Measurements from ENCODE around the gene ARSG.

Gene ARSG

DNA sequence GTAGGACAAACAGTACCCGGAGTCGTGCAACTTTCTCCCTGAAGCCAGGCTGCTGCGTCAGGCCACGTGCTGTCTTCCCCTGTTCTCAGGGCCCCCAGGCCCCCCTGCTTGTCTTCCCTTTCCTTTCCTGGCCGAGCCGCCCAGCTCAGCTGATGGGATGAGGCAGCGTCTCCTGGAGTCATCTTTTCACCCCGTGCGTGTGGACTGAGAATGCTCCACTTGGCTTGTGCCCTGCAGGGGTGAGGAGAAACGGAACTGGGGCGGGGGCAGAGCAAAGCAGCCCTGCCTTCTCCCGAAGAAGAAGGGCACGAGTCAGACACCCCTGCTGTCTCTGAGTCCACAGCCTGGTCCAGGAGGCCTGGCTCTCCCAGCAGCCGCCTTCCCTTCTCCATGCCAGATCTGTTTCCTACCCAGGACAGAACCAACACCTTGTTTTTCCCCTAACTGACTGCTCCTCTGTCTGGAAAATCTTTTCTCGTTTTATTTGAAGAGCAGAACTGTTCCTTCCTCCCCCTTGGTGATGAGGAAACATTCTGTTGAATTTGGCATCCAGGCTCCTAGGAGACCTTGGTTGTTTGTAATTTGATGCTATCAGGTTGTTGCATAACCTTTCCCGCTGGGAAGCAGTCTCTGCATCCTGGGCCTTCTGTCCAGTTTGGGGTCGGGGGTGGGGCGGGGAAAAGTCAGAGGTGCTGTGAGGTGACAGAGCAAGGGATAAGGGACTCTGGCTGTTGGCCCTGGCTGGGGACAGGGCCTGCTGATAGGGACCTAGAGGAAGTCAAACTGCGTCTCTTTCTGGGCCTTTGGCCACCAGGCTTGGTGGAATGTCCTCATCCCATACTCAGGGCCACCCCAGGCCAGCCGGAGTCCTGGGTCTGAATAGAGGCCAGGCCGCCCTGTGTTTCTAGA is 87.2 kb downstream of the ARSG start:
- DNase-seq (ENCODE audit: low read depth): no peak

- DNase-seq (ENCODE audit: low read depth): no peak
Observed at GRCh38 chr17:68379177-68379510, 87.8 kb downstream of the ARSG start.

DNA sequence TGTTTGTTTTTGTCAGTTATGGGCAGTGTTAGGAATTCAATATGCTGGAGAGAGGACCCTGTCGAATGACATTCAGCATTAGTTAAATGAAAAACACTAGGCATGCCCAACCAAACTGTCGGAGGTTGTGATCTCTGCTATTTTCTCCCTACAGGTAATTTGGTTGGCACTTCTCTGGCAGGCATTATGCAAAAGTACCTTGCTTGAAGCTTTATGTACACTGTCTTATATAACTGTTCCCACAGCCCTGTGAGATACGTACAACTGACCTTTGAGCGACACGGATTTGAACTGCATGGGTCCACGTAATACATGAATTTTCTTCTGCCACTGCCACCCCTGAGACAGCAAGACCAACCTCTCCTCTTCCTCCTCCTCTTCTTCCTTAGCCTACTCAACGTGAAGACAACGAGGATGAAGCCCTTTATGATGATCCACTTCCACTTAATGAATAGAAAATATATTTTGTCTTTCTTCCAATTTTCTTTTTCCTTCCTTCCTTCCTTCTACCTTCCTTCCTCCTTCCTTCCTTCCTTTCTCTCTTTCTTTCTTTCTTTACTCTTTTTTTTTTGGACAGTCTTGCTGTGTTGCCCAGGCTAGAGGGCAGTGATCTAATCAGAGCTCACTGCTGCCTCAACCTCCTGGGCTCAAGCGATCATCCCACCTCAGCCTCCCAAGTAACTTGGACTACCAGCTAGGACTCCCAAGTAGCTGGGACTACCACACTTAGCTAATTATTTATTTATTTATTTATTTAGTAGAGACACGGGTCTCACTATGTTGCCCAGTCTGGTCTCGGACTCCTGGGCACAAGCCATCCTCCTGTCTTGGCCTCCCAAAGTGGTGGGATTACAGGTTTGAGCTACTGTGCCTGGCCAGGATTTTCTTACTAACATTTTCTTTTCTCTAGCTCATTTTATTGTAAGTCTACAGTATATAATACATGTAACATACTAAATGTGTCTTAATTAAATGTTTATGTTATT is 88.7 kb downstream of the ARSG start:
- no peak for DNase-seq (ENCODE audit: low read depth)

GRCh38 chr17:68381076-68381900 is 90.0 kb downstream of the ARSG start:
- DNase-seq (ENCODE audit: low read depth): peak; percentile 10

DNA sequence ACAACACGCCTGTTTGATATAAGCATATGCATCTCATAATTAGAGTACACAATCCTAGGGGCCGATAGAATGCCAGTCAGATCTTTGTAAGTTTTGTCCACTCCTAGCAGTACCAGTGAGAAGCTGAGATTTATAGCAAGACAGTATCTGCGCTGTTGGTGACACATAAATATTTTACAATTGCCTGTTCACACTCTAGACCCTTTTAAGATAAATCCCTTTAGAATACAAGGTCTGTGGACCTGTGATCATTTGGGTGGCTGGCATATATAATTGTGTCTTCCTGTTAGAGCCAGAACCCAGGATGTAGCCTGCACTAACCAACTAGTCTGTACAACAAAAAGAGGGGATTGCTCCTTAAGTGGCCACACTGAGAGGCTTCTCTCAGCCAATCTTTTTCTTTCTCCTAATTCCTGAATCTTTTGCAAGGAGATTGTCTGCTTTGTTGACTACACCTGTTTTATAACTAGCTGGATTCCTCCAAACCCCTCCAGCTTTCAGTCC is 91.3 kb downstream of the ARSG start:
- no peak for DNase-seq (ENCODE audit: low read depth)

- no peak for DNase-seq (ENCODE audit: low read depth)
Observed at GRCh38 chr17:68383120-68383442, 91.8 kb downstream of the ARSG start.

- DNase-seq (ENCODE audit: low read depth): no peak
Observed at GRCh38 chr17:68383443-68384321, 92.4 kb downstream of the ARSG start.

DNA sequence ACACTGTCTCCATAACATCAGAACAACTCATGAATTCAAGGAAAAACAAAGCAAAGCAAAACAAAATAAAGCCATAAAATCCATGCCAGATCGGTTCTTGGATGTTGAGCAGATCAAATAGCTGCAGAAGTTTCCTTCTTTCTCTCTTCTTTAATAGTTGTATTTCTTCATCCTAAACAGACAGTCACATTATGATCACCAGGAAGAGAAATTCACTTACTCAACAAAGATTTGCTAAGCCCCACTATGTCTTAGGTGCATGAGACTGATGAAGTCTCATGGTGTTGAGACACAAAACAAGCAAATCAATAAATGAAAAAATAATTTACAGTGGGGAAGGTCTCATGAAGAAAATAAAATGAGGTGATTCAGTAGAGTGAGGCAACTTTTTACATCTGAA is 93.2 kb downstream of the ARSG start:
- no peak for DNase-seq (ENCODE audit: low read depth)

DNA sequence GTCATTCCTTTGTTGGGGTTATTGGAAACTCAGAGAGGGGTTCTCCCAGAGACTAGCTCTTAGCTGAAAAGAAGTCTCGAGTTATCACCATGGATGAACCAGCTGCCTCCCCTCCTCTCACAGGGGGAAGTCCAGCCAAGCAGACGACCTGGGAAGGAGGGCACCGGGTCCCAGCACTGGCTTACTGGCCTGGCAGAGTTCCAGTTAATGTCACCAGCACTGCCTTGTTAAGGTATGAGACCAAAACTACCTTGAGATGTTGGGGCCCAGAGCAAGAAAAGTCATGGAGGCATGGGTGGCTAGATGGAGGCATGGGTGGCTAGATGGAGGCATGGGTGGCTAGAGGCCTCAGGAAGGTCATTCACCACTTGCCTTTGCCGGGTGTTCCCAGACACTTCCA is 93.6 kb downstream of the ARSG start:
- DNase-seq (ENCODE audit: low read depth): no peak

GRCh38 chr17:68385490-68386215 is 94.4 kb downstream of the ARSG start:
- DNase-seq (ENCODE audit: low read depth): no peak

- no peak for DNase-seq (ENCODE audit: low read depth)
Observed at GRCh38 chr17:68387435-68388218, 96.3 kb downstream of the ARSG start.

- DNase-seq (ENCODE audit: low read depth): no peak
Observed at GRCh38 chr17:68389041-68389440, 97.7 kb downstream of the ARSG start.

- DNase-seq (ENCODE audit: low read depth): no peak
Observed at GRCh38 chr17:68390888-68391545, 99.7 kb downstream of the ARSG start.

- DNase-seq (ENCODE audit: low read depth): no peak
Observed at GRCh38 chr17:68391561-68392268, 100.4 kb downstream of the ARSG start.

- DNase-seq (ENCODE audit: low read depth): no peak
Observed at GRCh38 chr17:68394608-68395331, 103.5 kb downstream of the ARSG start.

GRCh38 chr17:68396226-68397107 is 105.2 kb downstream of the ARSG start:
- DNase-seq (ENCODE audit: low read depth): no peak
